GM21825 (cell line): ENCODE results near the gene CHST8.

Experiments
- ATAC-seq: cut with Tn5 transposase; IDR thresholded peaks from one replicate; pipeline ENCODE4 v1.9.1; 2021; ENCODE audit warnings: mild to moderate bottlenecking, moderate library complexity; ENCODE audit not compliant: unreplicated experiment

CHST8 gene

DNA sequence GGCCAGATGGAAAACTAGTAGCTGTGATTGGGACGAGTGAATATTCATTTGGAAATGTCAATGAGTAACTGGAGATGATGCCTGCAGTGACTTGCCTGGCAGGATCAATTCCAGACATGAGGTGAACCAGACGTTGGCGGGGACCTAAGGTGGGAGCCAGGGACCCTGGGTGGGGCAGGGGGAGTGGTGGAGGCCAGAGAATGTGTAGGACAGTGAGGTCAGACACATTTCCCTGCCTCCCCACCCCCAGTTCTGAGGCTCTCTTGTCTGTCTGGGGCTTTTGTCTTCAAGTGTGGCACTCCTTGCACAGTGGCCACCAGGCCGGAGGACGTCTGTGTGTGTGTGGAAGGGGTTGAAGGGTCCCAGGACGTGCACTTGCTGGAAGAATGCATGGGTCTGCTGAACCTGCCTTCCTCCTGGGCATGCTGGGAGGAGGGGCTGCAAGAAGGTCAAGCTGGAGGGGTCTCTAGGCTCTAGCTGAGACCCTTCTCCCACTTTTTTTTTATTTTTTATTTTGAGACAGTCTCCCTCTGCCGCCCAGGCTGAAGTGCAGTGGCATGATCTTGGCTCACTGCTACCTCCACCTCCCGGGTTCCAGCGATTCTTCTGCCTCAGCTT is 51.6 kb downstream of the CHST8 start:
- ATAC-seq: no peak

DNA sequence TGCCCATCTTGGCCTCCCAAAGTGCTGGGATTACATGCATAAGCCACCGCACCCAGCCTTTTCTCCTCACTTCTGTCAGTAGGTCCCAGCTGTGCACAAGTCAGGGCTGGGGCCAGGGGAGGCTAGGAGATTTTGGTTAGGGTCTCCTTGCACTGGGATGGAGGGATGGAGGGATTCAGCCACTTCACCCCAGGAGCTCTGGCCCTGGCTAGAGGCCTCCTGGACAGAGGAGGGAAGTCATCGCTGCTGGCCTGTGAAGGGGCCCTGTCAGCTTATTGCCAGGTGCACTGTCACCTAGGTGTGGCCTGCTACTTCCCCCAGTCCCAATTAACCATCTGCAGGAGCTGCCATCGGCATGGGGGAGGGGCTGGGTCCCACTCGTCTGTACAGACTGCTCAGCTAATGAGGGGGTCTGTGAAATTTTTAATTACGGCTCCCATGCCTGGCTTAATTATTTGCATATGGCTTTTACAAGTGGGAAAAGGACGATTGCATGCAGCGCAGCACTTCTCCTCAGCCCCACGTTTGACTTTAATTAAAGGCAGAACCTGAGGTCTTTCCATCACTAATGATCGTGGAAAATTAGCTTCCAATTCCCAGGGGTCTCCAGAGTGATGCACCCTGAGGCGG is 52.4 kb downstream of the CHST8 start:
- no peak for ATAC-seq

GRCh38 chr19:33674626-33675367 is 53.0 kb downstream of the CHST8 start:
- no peak for ATAC-seq

DNA sequence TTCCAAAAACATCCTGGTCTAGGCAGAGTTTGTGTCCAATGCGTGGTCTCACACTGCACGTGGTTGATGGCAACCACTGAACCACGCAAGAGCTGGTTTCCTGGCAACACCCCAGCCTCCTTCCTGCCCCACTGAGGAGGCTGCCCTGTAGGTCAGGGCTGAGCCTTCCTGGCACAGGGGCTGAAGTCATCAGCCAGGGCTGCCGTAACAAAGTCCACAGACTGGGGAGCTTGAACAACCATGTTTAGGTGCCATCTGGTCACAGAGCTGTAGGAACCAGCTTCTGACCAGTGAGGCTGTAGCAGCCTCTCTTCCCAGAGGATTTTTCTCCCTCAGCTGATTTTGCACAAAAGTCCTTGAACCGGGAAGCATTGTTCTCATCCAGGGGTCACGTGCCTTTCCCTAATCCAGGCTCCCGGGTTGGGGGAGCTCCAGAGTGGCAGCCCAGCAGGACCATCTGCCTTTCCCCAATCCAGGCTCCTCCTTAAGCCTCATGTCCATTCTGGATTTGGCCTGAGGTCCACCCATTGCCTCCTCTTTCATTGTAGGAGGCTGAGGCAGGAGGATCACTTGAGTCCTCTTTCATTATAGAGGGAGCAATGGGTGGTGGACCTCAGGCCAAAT is 53.9 kb downstream of the CHST8 start:
- ATAC-seq: no peak

GRCh38 chr19:33676999-33677665 is 55.4 kb downstream of the CHST8 start:
- ATAC-seq: no peak

- ATAC-seq: no peak
These were observed 56.1 kb downstream of the CHST8 start for GRCh38 chr19:33677745-33678426.

DNA sequence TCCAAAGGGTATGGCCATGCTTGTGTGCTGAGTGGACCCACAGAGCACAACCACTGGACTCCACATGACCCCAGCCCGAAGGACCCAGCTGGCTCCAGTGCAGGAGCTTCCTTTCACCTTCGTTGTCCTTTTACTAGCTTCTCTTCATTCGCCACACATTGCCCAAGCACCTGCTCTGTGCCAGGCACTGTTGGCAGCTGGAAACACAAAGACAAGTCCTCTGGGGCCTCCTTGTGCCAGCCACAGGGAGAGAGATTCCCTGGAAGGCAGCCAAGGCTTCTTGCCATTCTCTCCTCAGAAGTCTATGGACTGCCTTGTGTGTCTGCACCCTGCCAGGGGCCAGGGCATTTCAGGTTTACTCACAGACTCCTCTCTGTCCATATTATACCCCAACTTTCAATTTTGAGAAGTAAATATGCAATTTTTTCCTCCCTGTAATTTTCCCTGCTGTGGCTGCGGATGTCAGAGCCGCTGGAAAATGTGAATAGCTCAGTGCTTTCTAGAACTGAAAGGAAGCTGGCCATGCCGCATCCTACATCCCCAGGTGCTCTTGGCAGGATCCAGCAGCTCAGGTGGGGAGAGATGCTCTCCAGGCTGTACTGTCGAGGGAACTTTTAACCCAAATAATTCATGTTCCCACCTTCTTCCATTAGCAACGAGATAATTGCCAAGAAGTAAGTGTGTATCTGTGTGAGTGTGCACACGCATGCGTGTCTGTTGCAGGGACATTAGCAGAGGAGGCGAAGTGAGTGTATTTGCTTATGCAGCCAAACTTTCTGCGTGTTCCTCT is 57.2 kb downstream of the CHST8 start:
- no peak for ATAC-seq

GRCh38 chr19:33679696-33680095 is 57.9 kb downstream of the CHST8 start:
- ATAC-seq: no peak

DNA sequence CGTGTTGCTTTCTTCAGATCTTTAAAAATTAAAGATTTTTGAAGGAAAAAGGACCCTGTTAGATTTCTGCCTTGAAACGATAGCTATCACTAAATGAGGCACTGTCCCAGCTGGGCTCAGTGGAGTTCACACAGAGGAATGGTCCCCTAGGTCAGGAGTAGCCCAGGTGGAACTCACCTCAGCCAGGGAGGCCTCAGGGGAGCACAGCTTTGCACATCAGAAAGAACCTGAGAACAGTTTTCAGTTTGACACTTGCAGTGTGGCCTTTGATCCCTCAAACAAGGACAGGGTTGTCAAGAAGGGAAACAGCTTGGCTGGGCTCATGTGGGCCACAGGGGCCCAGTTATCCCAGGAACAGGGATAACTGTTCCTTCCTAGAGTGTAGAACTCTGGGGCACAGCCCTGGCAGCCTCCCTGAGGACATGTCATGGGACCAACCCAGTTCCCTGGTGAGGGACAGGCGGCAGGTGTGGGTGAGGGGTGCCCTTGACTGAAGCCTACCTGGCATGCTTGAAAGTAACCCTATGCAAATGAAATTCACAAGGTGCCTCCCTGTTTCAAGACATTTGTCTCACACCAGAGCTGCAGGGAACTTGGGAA is 59.4 kb downstream of the CHST8 start:
- no peak for ATAC-seq

DNA sequence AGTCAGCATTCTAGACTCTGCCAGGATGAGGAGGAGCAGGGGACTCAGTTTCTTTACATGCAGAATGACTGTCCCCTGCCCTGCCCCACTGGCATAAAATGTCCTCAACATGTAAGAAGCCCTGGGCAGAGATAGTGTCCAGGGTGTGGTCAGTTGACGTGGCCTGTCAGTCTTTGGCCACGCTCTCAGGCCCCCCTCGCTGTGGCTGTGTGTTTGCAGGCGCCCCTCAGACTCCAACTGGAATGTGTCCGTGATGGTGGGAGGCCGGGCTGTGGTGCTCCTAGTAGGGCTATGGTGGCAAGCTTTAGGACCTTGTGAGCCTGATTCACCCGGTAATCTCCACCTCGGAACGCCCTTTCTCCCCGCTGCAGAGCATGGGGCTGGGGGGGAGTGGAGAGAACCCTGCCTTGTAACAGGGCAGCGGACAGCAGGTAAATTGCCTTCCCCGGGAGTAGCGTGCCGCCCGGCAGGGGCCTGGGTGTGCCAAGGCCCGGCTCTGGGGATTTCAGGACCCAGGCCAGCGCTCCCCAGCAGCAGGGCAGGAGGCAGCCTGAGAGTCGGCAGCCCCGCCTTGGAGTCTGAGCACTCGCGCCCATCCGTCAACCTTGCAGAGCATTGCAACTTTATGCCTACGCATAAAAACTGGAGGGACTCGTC is 62.3 kb downstream of the CHST8 start:
- ATAC-seq: no peak

- no peak for ATAC-seq
These were observed 62.9 kb downstream of the CHST8 start for GRCh38 chr19:33684538-33685232.

DNA sequence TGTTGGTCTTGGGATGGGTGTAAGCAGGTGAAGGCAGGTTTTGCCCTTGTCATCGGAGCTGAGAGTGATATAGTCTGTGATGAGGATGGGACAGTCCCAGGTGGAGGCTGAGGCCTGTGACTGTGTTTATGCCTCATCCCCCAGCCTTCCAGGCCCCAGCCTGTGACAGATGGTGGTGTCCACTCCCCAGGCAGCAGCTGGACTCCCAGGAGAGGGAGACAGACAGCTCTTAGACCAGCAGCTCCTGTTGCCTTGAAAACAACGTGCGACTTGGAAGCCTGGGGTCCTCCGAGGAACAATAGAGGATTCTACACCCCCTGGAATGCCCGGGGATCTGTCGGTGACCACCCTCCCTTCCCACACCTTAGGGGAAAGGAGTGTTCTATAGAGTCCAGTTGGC is 63.8 kb downstream of the CHST8 start:
- no peak for ATAC-seq

- no peak for ATAC-seq
These were observed 64.5 kb downstream of the CHST8 start for GRCh38 chr19:33686262-33686661.

DNA sequence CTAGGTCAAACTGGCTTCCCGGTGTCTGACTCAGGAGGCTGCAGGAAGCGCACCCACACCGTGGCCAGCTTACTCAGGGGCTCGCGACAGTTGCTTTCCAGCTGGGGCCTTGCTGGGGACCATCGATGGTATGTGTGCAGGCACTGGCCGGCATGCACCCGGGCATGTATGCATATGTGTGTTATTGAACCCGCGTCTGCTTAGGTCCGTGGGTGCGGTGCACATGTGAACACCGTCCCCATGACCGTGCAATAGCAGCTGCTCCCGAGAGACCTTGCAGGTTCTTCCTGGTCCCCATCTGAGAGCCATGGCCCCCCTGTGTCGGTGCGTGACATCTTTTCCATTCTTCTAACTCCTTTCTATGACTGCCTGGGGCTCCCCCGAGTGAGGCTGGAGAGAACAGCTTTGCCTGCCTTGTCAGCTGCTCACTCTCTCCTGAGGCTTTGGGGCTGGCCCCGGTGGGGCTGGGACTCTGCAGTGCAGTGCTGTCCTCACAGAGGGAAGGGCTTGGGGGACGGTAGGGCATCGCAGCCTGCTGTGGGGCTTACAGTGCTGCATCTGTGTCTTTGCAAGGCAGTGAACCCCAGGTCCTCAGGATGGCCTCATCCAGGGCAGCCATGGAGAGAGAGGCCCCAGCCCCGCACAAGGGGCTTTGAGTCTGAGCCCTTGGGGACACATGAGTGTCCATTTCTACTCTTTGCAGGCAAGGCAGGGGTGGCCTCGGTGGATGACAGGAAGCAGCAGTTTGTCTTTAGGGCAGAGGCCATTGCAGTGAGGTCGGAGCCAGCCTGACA is 65.1 kb downstream of the CHST8 start:
- no peak for ATAC-seq

DNA sequence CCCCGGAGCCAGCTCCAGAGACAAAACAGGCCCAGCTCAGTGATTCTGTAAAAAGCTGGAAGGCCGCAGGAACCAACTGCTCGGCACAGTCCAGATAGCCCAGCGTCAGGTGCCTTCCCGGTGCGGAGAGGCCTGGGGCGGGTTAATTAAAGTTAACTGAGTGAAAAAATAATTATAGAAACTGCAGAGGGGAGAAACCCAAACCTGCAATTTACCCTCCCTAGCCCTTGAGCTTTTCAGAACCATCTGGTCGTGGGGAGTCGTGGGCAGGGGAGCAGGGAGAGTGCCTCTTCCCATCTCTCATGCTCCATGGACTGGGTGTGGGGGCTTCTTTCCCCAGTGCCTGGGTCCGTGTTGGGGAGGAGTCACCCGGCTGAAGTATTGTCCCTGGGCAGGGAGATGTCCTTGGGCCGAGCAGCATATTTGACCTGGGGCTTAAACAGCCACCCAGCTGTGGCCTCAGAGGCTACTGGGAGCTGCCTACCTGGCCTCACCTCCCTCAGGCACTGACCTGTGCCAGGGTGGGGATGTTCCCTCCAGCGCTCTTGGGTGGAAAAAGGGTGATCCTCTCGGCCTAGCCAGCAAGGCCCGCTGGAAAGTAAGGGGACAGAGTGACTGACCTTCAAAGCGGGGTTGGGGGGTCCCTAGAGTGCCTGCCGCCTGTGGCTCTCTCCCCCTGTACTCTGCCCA is 65.9 kb downstream of the CHST8 start:
- no peak for ATAC-seq

DNA sequence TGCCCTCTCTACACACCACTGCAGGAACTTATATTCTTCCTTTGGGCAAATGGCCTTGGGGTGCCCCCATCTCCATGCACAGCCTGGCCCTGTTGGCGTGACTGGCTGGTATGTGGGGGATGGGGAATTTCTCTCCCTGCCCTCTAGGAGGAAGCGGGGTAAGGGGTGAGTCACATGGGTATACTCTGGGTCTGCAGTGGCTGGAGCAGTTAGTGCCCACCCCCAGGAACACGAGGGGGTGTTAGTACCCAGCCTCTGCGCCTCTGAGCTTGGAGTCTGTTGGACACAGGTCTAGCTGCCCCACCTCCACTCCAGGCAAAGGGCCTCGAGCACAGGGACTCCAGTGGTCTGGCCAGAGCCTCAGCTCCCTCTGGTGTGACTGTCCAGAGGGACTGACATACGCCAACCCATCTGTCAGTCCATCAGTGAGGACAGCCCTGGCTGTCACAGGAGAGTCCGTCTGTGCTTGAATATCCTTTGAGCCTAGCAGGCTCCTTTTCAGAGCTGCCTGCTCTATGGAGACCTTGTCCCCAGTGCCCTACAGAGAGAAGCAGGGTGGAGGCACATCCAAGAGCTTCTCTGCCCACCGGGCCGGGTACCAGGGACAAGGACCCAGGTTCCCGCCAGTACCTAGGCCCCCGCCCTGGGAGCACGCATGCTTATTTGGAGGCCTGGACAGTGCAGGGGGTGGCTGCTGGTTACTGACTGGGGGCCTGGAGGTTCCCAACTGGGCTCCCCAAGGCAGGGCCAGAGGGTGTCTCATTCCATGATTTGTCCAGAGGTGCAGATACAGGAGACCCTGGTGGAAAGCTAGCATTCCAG is 66.6 kb downstream of the CHST8 start:
- ATAC-seq: no peak
